ENCODE results near the gene PADI6.

The PADI6 gene

GRCh38 chr1:17358557-17358956 is 13.4 kb upstream of the PADI6 start:
- WGBS (ENCODE audit: extremely low coverage, insufficient coverage, low lambda C conversion rate): no CpG with 5 or more reads among the region's 4 CpGs
- Histone ChIP-seq H3K9ac (ENCODE audit: low read length) (no peak overlapping the region), H4K5ac (ENCODE audit: low read length) (no peak overlapping the region), H2AK5ac (ENCODE audit: low read length) (no peak overlapping the region), H3K4me2 (ENCODE audit: low read length) (no peak overlapping the region), H3K4me3 (ENCODE audit: low read length) (no peak overlapping the region), H3K79me1 (ENCODE audit: low read length) (no peaks in the 10 kb centered on the region), H2BK15ac (replicated peaks; ENCODE audit: low read depth) (no peak overlapping the region), H2BK120ac (ENCODE audit: low read depth, low read length) (no peak overlapping the region), H3K27me3 (ENCODE audit: insufficient read depth, low read length, poor library complexity) (no peaks in the 10 kb centered on the region), H3K79me2 (ENCODE audit: control insufficient read depth, insufficient read depth, low read length) (no peaks in the 10 kb centered on the region), H3K23ac (ENCODE audit: low read length) (no peak overlapping the region), H2BK5ac (ENCODE audit: low read length) (no peak overlapping the region), H3K27ac (ENCODE audit: low read depth, low read length) (no peak overlapping the region), H4K8ac (ENCODE audit: low read depth, low read length) (no peak overlapping the region), H3K4ac (ENCODE audit: low read depth, low read length) (no peak overlapping the region), H3K36me3 (ENCODE audit: control insufficient read depth, insufficient read depth, low read length) (no peaks in the 10 kb centered on the region), H3K56ac (ENCODE audit: low read length) (no peak overlapping the region), H3K4me1 (ENCODE audit: control insufficient read depth, low read depth, low read length) (no peaks in the 10 kb centered on the region), H3K18ac (ENCODE audit: low read length) (no peak overlapping the region)
- no peak for DNase-seq

DNA sequence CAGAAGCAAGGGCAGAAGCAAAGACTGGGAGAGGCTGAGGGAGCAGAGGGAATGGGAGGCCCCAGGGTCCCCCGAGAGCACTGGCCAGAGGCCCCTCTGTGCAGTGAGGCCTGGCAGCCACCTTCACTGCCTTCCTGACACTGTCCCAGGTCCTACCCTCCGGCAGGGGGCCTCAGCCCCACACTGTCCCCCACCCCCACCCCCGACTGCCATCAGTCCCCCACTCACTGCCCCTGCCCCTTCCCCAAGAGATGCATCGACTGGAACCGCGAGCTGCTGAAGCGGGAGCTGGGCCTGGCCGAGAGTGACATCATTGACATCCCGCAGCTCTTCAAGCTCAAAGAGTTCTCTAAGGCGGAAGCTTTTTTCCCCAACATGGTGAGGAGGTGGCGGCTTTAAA is 13.0 kb upstream of the PADI6 start:
- Histone ChIP-seq H3K27me3 (ENCODE audit: insufficient read depth, low read length, poor library complexity) (no peaks in the 10 kb centered on the region), H2BK15ac (replicated peaks; ENCODE audit: low read depth) (no peak overlapping the region), H3K36me3 (ENCODE audit: control insufficient read depth, insufficient read depth, low read length) (no peaks in the 10 kb centered on the region), H2BK5ac (ENCODE audit: low read length) (no peak overlapping the region), H3K4me1 (ENCODE audit: control insufficient read depth, low read depth, low read length) (no peaks in the 10 kb centered on the region), H2BK120ac (ENCODE audit: low read depth, low read length) (no peak overlapping the region), H4K5ac (ENCODE audit: low read length) (no peak overlapping the region), H2AK5ac (ENCODE audit: low read length) (no peak overlapping the region), H3K56ac (ENCODE audit: low read length) (no peak overlapping the region), H3K4ac (ENCODE audit: low read depth, low read length) (no peak overlapping the region), H3K9ac (ENCODE audit: low read length) (no peak overlapping the region), H3K4me2 (ENCODE audit: low read length) (no peak overlapping the region), H3K4me3 (ENCODE audit: low read length) (no peak overlapping the region), H3K79me2 (ENCODE audit: control insufficient read depth, insufficient read depth, low read length) (no peaks in the 10 kb centered on the region), H3K79me1 (ENCODE audit: low read length) (no peaks in the 10 kb centered on the region), H3K27ac (ENCODE audit: low read depth, low read length) (no peak overlapping the region), H3K23ac (ENCODE audit: low read length) (no peak overlapping the region), H4K8ac (ENCODE audit: low read depth, low read length) (no peak overlapping the region), H3K18ac (ENCODE audit: low read length) (no peak overlapping the region)
- no CpG with 5 or more reads among the region's 11 CpGs for WGBS (ENCODE audit: extremely low coverage, insufficient coverage, low lambda C conversion rate)
- DNase-seq: peak; percentile 61

GRCh38 chr1:17359808-17360207 is 12.2 kb upstream of the PADI6 start:
- DNase-seq: no peak
- H4K5ac ChIP-seq (ENCODE audit: low read length): no peak overlapping the region

GRCh38 chr1:17360272-17360956 is 11.6 kb upstream of the PADI6 start:
- H3K4me1 ChIP-seq (ENCODE audit: control insufficient read depth, low read depth, low read length): no peaks in the 10 kb centered on the region
- H3K79me2 ChIP-seq (ENCODE audit: control insufficient read depth, insufficient read depth, low read length): no peaks in the 10 kb centered on the region
- H2BK15ac ChIP-seq (replicated peaks; ENCODE audit: low read depth): no peak overlapping the region
- no peak for DNase-seq
- H2BK5ac ChIP-seq (ENCODE audit: low read length): no peak overlapping the region
- no peaks in the 10 kb centered on the region for H3K27me3 ChIP-seq (ENCODE audit: insufficient read depth, low read length, poor library complexity)
- H3K79me1 ChIP-seq (ENCODE audit: low read length): no peaks in the 10 kb centered on the region
- H2BK120ac ChIP-seq (ENCODE audit: low read depth, low read length): no peak overlapping the region
- no peak overlapping the region for H3K56ac ChIP-seq (ENCODE audit: low read length)
- no peak overlapping the region for H4K5ac ChIP-seq (ENCODE audit: low read length)
- H4K8ac ChIP-seq (ENCODE audit: low read depth, low read length): no peak overlapping the region
- no peak overlapping the region for H3K18ac ChIP-seq (ENCODE audit: low read length)
- no CpG with 5 or more reads among the region's 11 CpGs for WGBS (ENCODE audit: extremely low coverage, insufficient coverage, low lambda C conversion rate)
- H3K4me3 ChIP-seq (ENCODE audit: low read length): no peak overlapping the region
- H3K27ac ChIP-seq (ENCODE audit: low read depth, low read length): no peak overlapping the region
- H3K9ac ChIP-seq (ENCODE audit: low read length): no peak overlapping the region
- no peak overlapping the region for H2AK5ac ChIP-seq (ENCODE audit: low read length)
- H3K4ac ChIP-seq (ENCODE audit: low read depth, low read length): no peak overlapping the region
- H3K36me3 ChIP-seq (ENCODE audit: control insufficient read depth, insufficient read depth, low read length): no peaks in the 10 kb centered on the region
- no peak overlapping the region for H3K23ac ChIP-seq (ENCODE audit: low read length)
- H3K4me2 ChIP-seq (ENCODE audit: low read length): no peak overlapping the region

More at GRCh38 chr1:17359808-17360207, 12.2 kb upstream of the PADI6 start:
- Histone ChIP-seq H3K27ac (ENCODE audit: low read depth, low read length) (no peak overlapping the region), H4K8ac (ENCODE audit: low read depth, low read length) (no peak overlapping the region), H3K4me3 (ENCODE audit: low read length) (no peak overlapping the region), H3K23ac (ENCODE audit: low read length) (no peak overlapping the region), H2AK5ac (ENCODE audit: low read length) (no peak overlapping the region), H3K4me2 (ENCODE audit: low read length) (no peak overlapping the region), H3K4ac (ENCODE audit: low read depth, low read length) (no peak overlapping the region), H2BK5ac (ENCODE audit: low read length) (no peak overlapping the region), H3K9ac (ENCODE audit: low read length) (no peak overlapping the region), H3K27me3 (ENCODE audit: insufficient read depth, low read length, poor library complexity) (no peaks in the 10 kb centered on the region), H3K36me3 (ENCODE audit: control insufficient read depth, insufficient read depth, low read length) (no peaks in the 10 kb centered on the region), H3K79me2 (ENCODE audit: control insufficient read depth, insufficient read depth, low read length) (no peaks in the 10 kb centered on the region), H3K4me1 (ENCODE audit: control insufficient read depth, low read depth, low read length) (no peaks in the 10 kb centered on the region), H3K79me1 (ENCODE audit: low read length) (no peaks in the 10 kb centered on the region), H2BK120ac (ENCODE audit: low read depth, low read length) (no peak overlapping the region), H2BK15ac (replicated peaks; ENCODE audit: low read depth) (no peak overlapping the region), H3K56ac (ENCODE audit: low read length) (no peak overlapping the region), H3K18ac (ENCODE audit: low read length) (no peak overlapping the region)
- no CpG with 5 or more reads among the region's 9 CpGs for WGBS (ENCODE audit: extremely low coverage, insufficient coverage, low lambda C conversion rate)

- Histone ChIP-seq H3K9ac (ENCODE audit: low read length) (no peak overlapping the region), H3K18ac (ENCODE audit: low read length) (no peak overlapping the region), H2BK120ac (ENCODE audit: low read depth, low read length) (no peak overlapping the region), H2BK5ac (ENCODE audit: low read length) (no peak overlapping the region), H3K27ac (ENCODE audit: low read depth, low read length) (no peak overlapping the region), H3K4me1 (ENCODE audit: control insufficient read depth, low read depth, low read length) (no peaks in the 10 kb centered on the region), H3K79me1 (ENCODE audit: low read length) (no peaks in the 10 kb centered on the region), H3K4me2 (ENCODE audit: low read length) (no peak overlapping the region), H3K4me3 (ENCODE audit: low read length) (no peak overlapping the region), H3K4ac (ENCODE audit: low read depth, low read length) (no peak overlapping the region), H3K56ac (ENCODE audit: low read length) (no peak overlapping the region), H3K36me3 (ENCODE audit: control insufficient read depth, insufficient read depth, low read length) (no peaks in the 10 kb centered on the region), H4K5ac (ENCODE audit: low read length) (no peak overlapping the region), H3K79me2 (ENCODE audit: control insufficient read depth, insufficient read depth, low read length) (no peaks in the 10 kb centered on the region), H2AK5ac (ENCODE audit: low read length) (no peak overlapping the region), H3K23ac (ENCODE audit: low read length) (no peak overlapping the region), H2BK15ac (replicated peaks; ENCODE audit: low read depth) (no peak overlapping the region), H3K27me3 (ENCODE audit: insufficient read depth, low read length, poor library complexity) (no peaks in the 10 kb centered on the region), H4K8ac (ENCODE audit: low read depth, low read length) (no peak overlapping the region)
- no peak for DNase-seq
- WGBS (ENCODE audit: extremely low coverage, insufficient coverage, low lambda C conversion rate): no CpG with 5 or more reads among the region's 4 CpGs
These were observed 10.3 kb upstream of the PADI6 start for GRCh38 chr1:17361687-17362086.

DNA sequence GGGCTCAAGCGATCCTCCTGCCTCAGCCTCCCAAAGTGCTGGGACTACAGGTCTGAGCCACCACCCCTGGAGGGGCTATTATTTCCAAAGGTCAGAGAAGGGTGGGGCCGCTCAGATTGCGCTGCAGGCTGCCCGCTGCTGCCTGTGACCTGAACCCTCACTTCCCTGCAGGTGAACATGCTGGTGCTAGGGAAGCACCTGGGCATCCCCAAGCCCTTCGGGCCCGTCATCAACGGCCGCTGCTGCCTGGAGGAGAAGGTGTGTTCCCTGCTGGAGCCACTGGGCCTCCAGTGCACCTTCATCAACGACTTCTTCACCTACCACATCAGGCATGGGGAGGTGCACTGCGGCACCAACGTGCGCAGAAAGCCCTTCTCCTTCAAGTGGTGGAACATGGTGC is 8.6 kb upstream of the PADI6 start:
- H3K4me1 ChIP-seq (ENCODE audit: control insufficient read depth, low read depth, low read length): no peaks in the 10 kb centered on the region
- no peaks in the 10 kb centered on the region for H3K79me1 ChIP-seq (ENCODE audit: low read length)
- H3K27me3 ChIP-seq (ENCODE audit: insufficient read depth, low read length, poor library complexity): no peaks in the 10 kb centered on the region
- no peak overlapping the region for H3K23ac ChIP-seq (ENCODE audit: low read length)
- no peak overlapping the region for H2BK120ac ChIP-seq (ENCODE audit: low read depth, low read length)
- H2AK5ac ChIP-seq (ENCODE audit: low read length): no peak overlapping the region
- H3K4me2 ChIP-seq (ENCODE audit: low read length): no peak overlapping the region
- no peak for DNase-seq
- no peak overlapping the region for H3K4me3 ChIP-seq (ENCODE audit: low read length)
- no peak overlapping the region for H2BK5ac ChIP-seq (ENCODE audit: low read length)
- H3K27ac ChIP-seq (ENCODE audit: low read depth, low read length): no peak overlapping the region
- H2BK15ac ChIP-seq (replicated peaks; ENCODE audit: low read depth): no peak overlapping the region
- H4K5ac ChIP-seq (ENCODE audit: low read length): no peak overlapping the region
- no peak overlapping the region for H3K56ac ChIP-seq (ENCODE audit: low read length)
- WGBS (ENCODE audit: extremely low coverage, insufficient coverage, low lambda C conversion rate): no CpG with 5 or more reads among the region's 12 CpGs
- no peak overlapping the region for H4K8ac ChIP-seq (ENCODE audit: low read depth, low read length)
- H3K18ac ChIP-seq (ENCODE audit: low read length): no peak overlapping the region
- H3K9ac ChIP-seq (ENCODE audit: low read length): no peak overlapping the region
- no peaks in the 10 kb centered on the region for H3K79me2 ChIP-seq (ENCODE audit: control insufficient read depth, insufficient read depth, low read length)
- no peak overlapping the region for H3K4ac ChIP-seq (ENCODE audit: low read depth, low read length)
- H3K36me3 ChIP-seq (ENCODE audit: control insufficient read depth, insufficient read depth, low read length): no peaks in the 10 kb centered on the region

All from mesendoderm (in vitro differentiated cells).